ENCODE results near the gene PPARG. TPM values are rescaled to one million over a fixed set of nuclear protein-coding genes. Genes with fewer than 3 reads are reported as not detected.
A peak's percentile ranks its signal among the peaks of the same experiment; 100 is the strongest.

The PPARG gene
- total RNA-seq, 1 experiment from 2014 or later = 7.1 TPM

GRCh38 chr3:12345141-12345561, 56.3 kb downstream of the PPARG start:
- peak; percentile 74 for DNase-seq (ENCODE audit: unreplicated experiment)
- Mint-ChIP-seq H3K4me3 (ENCODE audit: unreplicated experiment) (no peak overlapping the region), H3K9me3 (ENCODE audit: unreplicated experiment) (no peaks in the 10 kb centered on the region), H3K4me1 (ENCODE audit: insufficient read depth, unreplicated experiment) (peaks cover 33% of the 10 kb centered on the region), H3K27ac (ENCODE audit: low read depth, unreplicated experiment) (no peak overlapping the region), H3K36me3 (ENCODE audit: insufficient read depth, unreplicated experiment) (no peaks in the 10 kb centered on the region), H3K27me3 (ENCODE audit: insufficient read depth, unreplicated experiment) (no peaks in the 10 kb centered on the region)
- CTCF ChIA-PET = no interaction called here
- intact Hi-C loops (cut with micrococcal nuclease) = no loop called here
- POLR2A ChIA-PET = interaction anchor here (1.1 to 3.3 kb wide), 3 partner anchors 8 to 52 kb away, joined by 3 to 13 read pairs (median 3); no protein-coding TSS in a partner anchor
- no TSS peak for BruUV-seq (replicated peaks)
- TF ChIP-seq CTCF (IDR thresholded peaks at IDR 0.05; ENCODE audit: unreplicated experiment) = no peak

GRCh38 chr3:12345584-12346494, 57.0 kb downstream of the PPARG start:
- Mint-ChIP-seq H3K4me1 (ENCODE audit: insufficient read depth, unreplicated experiment) (peaks cover 37% of the 10 kb centered on the region), H3K4me3 (ENCODE audit: unreplicated experiment) (no peak overlapping the region), H3K9me3 (ENCODE audit: unreplicated experiment) (no peaks in the 10 kb centered on the region), H3K36me3 (ENCODE audit: insufficient read depth, unreplicated experiment) (no peaks in the 10 kb centered on the region), H3K27ac (ENCODE audit: low read depth, unreplicated experiment) (no peak overlapping the region), H3K27me3 (ENCODE audit: insufficient read depth, unreplicated experiment) (no peaks in the 10 kb centered on the region)
- BruUV-seq (replicated peaks) = no TSS peak
- DNase-seq (ENCODE audit: unreplicated experiment) = no peak
- intact Hi-C loops (cut with micrococcal nuclease) = no loop called here
- ChIA-PET CTCF (no interaction called here), POLR2A (interaction anchor here (0.8 to 1.1 kb wide), 3 partner anchors 23 to 109 kb away, joined by 3 read pairs; no protein-coding TSS in a partner anchor)
- TF ChIP-seq CTCF (IDR thresholded peaks at IDR 0.05; ENCODE audit: unreplicated experiment) = no peak

- H3K27ac Mint-ChIP-seq (ENCODE audit: low read depth, unreplicated experiment) = no peak overlapping the region
- BruUV-seq (replicated peaks) = no TSS peak
- POLR2A ChIA-PET = interaction anchor here (0.5 kb wide), 1 partner anchor 14 kb away, joined by 3 read pairs; no protein-coding TSS in a partner anchor
- no peaks in the 10 kb centered on the region for H3K36me3 Mint-ChIP-seq (ENCODE audit: insufficient read depth, unreplicated experiment)
- CTCF ChIA-PET = no interaction called here
- TF ChIP-seq CTCF (IDR thresholded peaks at IDR 0.05; ENCODE audit: unreplicated experiment) = no peak
- intact Hi-C loops (cut with micrococcal nuclease) = no loop called here
- peak; percentile 34 for DNase-seq (ENCODE audit: unreplicated experiment)
- no peaks in the 10 kb centered on the region for H3K27me3 Mint-ChIP-seq (ENCODE audit: insufficient read depth, unreplicated experiment)
- no peaks in the 10 kb centered on the region for H3K9me3 Mint-ChIP-seq (ENCODE audit: unreplicated experiment)
- no peak overlapping the region for H3K4me3 Mint-ChIP-seq (ENCODE audit: unreplicated experiment)
- peaks cover 51% of the 10 kb centered on the region for H3K4me1 Mint-ChIP-seq (ENCODE audit: insufficient read depth, unreplicated experiment)
These were observed 58.4 kb downstream of the PPARG start for GRCh38 chr3:12347301-12347700.

All from MCF 10A (cell line).